ENCODE data around the gene TMEM63A.

Gene TMEM63A

DNA sequence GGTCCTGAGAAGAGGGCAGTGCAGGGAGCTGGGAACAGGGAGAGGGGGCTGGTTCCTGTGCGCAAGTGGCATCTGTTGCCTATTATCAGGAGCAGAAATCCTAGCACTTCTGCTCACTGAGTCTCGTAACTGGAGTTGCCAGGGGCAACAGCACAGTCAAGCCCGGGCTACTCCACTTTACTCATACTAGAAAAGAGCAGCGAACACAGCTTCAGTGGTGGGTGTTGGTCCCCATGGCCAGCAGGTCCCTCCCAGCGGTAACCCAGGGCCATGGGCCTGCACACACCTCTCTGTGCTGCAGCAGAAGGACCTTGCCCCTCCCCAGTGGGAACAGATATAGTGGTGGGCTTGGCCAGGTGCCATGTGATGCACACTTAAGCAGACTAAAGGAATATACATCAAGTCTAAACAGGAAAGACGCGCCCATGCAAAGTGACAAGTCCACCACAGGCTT is 33.4 kb upstream of the TMEM63A start:
- Mint-ChIP-seq H3K4me3 (no peak overlapping the region), H3K27ac (no peak overlapping the region), H3K9me3 (no peaks in the 10 kb centered on the region), H3K36me3 (peaks cover 18% of the 10 kb centered on the region), H3K4me1 (peaks cover 25% of the 10 kb centered on the region), H3K27me3 (no peaks in the 10 kb centered on the region)

DNA sequence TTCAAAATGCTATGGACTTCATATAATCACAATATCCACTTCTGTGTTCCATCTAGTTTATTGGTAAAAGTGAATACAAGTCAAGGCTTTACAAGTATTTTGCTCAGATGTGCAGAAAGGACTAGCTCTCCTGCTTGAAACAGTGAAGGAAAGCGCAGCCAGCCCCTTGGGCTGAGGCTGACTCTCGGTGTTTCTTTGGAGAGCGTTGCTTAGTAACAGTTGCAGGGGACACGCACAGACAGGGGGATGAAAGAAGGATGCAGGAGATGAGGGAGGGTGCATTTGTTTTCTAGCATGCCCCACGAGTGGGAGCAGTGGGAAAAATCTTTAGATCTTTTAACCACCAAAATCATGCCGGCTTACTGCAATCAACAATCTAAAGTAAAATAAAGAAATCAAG is 32.8 kb upstream of the TMEM63A start:
- Mint-ChIP-seq H3K27ac (no peak overlapping the region), H3K27me3 (no peaks in the 10 kb centered on the region), H3K4me1 (peaks cover 25% of the 10 kb centered on the region)

GRCh38 chr1:225914391-225914790 is 32.2 kb upstream of the TMEM63A start:
- no peaks in the 10 kb centered on the region for H3K27me3 Mint-ChIP-seq
- no peak overlapping the region for H3K27ac Mint-ChIP-seq
- H3K9me3 Mint-ChIP-seq = no peaks in the 10 kb centered on the region
- H3K36me3 Mint-ChIP-seq = peaks cover 13% of the 10 kb centered on the region
- H3K4me3 Mint-ChIP-seq = no peak overlapping the region
- H3K4me1 Mint-ChIP-seq = peaks cover 25% of the 10 kb centered on the region

More for the DNA sequence above, 32.8 kb upstream of the TMEM63A start:
- Mint-ChIP-seq H3K36me3 (peaks cover 17% of the 10 kb centered on the region), H3K4me3 (no peak overlapping the region), H3K9me3 (no peaks in the 10 kb centered on the region)

DNA sequence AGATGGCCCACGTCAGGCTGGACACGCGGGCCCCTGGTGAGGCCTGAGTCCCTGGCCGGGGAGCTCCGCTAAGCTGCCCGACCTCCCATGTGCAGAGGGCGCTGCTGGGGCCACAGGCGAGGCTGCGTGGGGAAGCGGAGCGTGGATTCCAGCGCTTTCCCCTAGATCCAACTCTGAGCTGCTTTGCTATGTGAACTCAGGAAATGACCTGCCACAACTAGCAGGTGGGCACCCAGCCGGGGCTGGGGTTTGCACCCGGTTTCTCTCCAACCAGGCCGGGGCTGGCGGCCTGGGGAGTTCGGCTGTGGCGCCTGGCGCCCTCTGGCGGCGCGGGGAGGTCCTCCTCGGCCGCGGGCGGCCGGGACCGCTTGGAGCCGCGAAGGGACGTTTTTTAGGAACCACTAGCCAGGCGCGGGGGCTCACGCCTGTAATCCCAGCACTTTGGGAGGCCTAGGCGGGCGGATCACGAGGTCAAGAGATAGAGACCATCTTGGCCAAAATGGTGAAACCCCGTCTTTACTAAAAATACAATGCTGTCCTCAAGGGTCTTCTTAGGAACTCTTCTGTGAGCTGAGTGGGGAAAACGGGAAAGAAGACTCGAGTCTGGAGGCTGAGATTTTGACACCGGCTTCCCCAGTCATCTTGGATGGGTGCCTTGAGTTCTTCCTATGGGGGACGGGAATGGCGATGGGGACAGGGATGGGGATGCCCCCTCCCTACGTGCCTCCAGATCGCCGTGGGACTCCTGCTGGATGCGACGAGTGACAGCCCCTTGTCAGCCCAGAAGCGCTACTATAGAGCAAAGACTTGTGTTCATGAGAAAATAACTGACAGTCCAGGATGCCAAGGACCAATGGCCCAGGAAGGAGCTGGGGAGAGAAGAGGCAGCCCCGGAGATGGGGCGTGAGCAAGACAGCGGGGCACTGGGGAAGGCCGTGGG is 29.3 kb upstream of the TMEM63A start:
- H3K4me1 Mint-ChIP-seq = peaks cover 22% of the 10 kb centered on the region
- H3K9me3 Mint-ChIP-seq = no peaks in the 10 kb centered on the region
- no peak overlapping the region for H3K4me3 Mint-ChIP-seq
- no peak overlapping the region for H3K27ac Mint-ChIP-seq
- H3K36me3 Mint-ChIP-seq = peaks cover 7% of the 10 kb centered on the region
- H3K27me3 Mint-ChIP-seq = no peaks in the 10 kb centered on the region

DNA sequence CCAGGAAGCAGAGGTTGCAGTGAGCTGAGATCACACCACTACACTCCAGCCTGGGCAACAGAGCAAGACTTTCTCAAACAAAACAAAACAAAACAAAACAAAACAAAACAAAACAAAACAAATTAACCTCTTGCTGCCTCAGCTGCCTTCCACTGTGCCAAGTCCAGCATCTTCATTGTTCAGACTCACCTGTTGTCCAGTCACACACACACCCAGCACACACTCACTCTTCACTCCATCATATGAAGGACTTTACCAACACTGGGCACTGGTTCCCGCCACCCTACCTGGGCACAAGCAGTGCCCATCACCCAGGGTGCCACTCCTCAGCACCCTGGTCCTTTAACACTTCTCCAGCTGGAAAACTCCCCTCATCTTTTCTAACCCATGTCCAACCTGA is 27.3 kb upstream of the TMEM63A start:
- Mint-ChIP-seq H3K4me3 (no peak overlapping the region), H3K9me3 (no peaks in the 10 kb centered on the region), H3K4me1 (peaks cover 34% of the 10 kb centered on the region), H3K27ac (no peak overlapping the region), H3K27me3 (no peaks in the 10 kb centered on the region), H3K36me3 (no peaks in the 10 kb centered on the region)

GRCh38 chr1:225908773-225909172 is 26.6 kb upstream of the TMEM63A start:
- Mint-ChIP-seq H3K27ac (no peak overlapping the region), H3K4me3 (no peak overlapping the region), H3K4me1 (peaks cover 34% of the 10 kb centered on the region), H3K36me3 (no peaks in the 10 kb centered on the region), H3K9me3 (no peaks in the 10 kb centered on the region), H3K27me3 (no peaks in the 10 kb centered on the region)

- H3K27ac Mint-ChIP-seq = no peak overlapping the region
- H3K4me3 Mint-ChIP-seq = no peak overlapping the region
These were observed 25.9 kb upstream of the TMEM63A start for GRCh38 chr1:225908013-225908640.

DNA sequence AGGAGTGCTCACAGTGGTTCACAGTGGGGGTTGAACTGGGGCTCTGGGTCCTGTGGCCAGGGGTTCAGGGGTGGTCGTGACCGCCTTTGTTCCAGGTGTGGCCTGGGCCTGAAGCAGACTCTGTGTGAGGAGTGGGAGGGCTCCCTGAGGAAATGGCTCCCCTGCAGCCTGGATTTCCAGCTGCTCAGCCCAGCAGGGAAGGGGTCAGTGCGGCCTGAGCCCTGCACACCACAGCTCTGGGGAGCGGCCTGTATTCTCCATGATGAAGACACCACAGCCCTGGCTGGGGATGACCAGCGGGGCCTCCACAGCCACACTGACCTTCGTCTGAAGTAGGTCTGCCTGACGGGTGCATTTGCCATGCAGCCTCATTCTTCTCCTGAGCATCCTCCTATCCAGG is 25.2 kb upstream of the TMEM63A start:
- no peaks in the 10 kb centered on the region for H3K27me3 Mint-ChIP-seq
- H3K27ac Mint-ChIP-seq = no peak overlapping the region
- H3K9me3 Mint-ChIP-seq = no peaks in the 10 kb centered on the region
- no peak overlapping the region for H3K4me3 Mint-ChIP-seq
- peaks cover 34% of the 10 kb centered on the region for H3K4me1 Mint-ChIP-seq
- H3K36me3 Mint-ChIP-seq = no peaks in the 10 kb centered on the region

More at GRCh38 chr1:225908013-225908640, 25.9 kb upstream of the TMEM63A start:
- peaks cover 34% of the 10 kb centered on the region for H3K4me1 Mint-ChIP-seq
- H3K27me3 Mint-ChIP-seq = no peaks in the 10 kb centered on the region
- H3K9me3 Mint-ChIP-seq = no peaks in the 10 kb centered on the region
- H3K36me3 Mint-ChIP-seq = no peaks in the 10 kb centered on the region

DNA sequence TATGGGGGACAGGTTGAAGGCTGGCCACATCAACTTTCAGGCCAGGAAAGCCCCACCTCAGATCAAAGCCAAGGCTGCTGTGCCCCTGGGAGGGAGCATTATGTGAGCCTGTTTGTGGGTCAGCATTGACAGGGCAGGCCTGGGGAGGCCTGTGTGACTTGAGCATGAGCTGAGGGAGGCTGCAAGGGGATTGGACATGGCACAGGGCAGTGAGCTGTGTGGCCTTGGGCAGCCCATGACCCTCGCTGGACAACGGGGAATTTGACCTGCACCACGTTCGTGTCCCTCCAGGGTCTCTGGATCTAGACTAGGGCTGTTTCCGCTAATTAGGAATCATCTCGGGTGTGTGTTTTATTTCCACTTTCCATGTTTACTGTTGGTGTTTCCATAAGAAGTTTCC is 24.3 kb upstream of the TMEM63A start:
- Mint-ChIP-seq H3K27ac (no peak overlapping the region), H3K4me3 (no peak overlapping the region)

GRCh38 chr1:225903623-225904022 is 21.4 kb upstream of the TMEM63A start:
- no peaks in the 10 kb centered on the region for H3K36me3 Mint-ChIP-seq
- H3K27ac Mint-ChIP-seq = no peak overlapping the region
- H3K4me1 Mint-ChIP-seq = peaks cover 31% of the 10 kb centered on the region
- H3K4me3 Mint-ChIP-seq = no peak overlapping the region
- no peaks in the 10 kb centered on the region for H3K27me3 Mint-ChIP-seq
- no peaks in the 10 kb centered on the region for H3K9me3 Mint-ChIP-seq

More for the DNA sequence above, 24.3 kb upstream of the TMEM63A start:
- Mint-ChIP-seq H3K4me1 (peaks cover 30% of the 10 kb centered on the region), H3K27me3 (no peaks in the 10 kb centered on the region), H3K36me3 (no peaks in the 10 kb centered on the region), H3K9me3 (no peaks in the 10 kb centered on the region)

- no peaks in the 10 kb centered on the region for H3K36me3 Mint-ChIP-seq
These were observed 17.1 kb upstream of the TMEM63A start for GRCh38 chr1:225899044-225899925.

DNA sequence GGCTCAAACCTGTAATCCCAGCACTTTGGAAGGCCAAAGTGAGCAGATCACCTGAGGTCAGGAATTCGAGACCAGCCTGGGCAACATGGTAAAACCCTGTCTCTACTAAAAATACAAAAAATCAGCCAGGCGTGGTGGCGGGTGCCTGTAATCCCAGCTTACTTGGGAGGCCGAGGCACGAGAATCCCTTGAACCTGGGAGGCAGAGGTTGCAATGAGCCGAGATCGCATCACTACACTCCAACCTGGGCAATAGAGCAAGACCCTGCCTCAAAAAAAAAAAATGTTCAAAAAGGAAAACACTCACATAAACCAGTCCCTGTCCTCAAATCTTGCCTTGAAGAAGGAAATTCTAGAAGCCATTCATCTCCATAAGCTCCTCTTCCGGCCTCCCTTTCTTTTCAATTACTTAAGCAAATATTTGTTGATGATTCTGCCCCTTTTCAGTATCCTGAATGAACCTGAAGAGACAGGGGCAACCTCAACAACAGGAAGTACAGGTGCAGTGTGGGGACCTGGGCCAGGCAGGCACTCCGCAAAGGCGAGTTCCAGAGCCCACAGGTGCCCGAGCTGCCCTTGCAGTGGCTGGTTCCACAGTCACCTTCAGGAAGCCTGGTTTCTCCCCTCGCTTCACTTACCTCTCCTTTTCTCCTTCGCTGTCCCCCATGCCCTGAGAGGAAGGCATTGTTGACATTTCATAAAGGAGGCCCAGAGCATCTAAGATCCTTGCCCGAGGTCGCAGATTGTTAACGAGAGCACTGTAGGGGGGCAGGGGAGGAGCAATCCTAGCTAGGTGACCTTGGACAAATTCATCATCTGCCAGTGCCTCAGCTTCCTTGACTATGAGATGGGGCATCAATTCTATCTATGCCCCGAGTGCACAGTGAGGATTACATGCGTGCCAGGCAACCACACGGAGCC is 15.7 kb upstream of the TMEM63A start:
- H3K9me3 Mint-ChIP-seq = no peaks in the 10 kb centered on the region
- peaks cover 61% of the 10 kb centered on the region for H3K4me1 Mint-ChIP-seq
- peak overlapping the region; percentile 76 for H3K27ac Mint-ChIP-seq
- no peaks in the 10 kb centered on the region for H3K27me3 Mint-ChIP-seq
- H3K36me3 Mint-ChIP-seq = no peaks in the 10 kb centered on the region
- H3K4me3 Mint-ChIP-seq = peak overlapping the region; percentile 37

More at GRCh38 chr1:225899044-225899925, 17.1 kb upstream of the TMEM63A start:
- Mint-ChIP-seq H3K4me3 (peak overlapping the region; percentile 21), H3K27ac (peak overlapping the region; percentile 91), H3K27me3 (no peaks in the 10 kb centered on the region), H3K4me1 (peaks cover 51% of the 10 kb centered on the region), H3K9me3 (no peaks in the 10 kb centered on the region)

- Mint-ChIP-seq H3K27me3 (no peaks in the 10 kb centered on the region), H3K4me1 (peaks cover 63% of the 10 kb centered on the region), H3K4me3 (peak overlapping the region; percentile 37), H3K36me3 (no peaks in the 10 kb centered on the region), H3K27ac (peak overlapping the region; percentile 76), H3K9me3 (no peaks in the 10 kb centered on the region)
These were observed 14.9 kb upstream of the TMEM63A start for GRCh38 chr1:225896937-225897549.

DNA sequence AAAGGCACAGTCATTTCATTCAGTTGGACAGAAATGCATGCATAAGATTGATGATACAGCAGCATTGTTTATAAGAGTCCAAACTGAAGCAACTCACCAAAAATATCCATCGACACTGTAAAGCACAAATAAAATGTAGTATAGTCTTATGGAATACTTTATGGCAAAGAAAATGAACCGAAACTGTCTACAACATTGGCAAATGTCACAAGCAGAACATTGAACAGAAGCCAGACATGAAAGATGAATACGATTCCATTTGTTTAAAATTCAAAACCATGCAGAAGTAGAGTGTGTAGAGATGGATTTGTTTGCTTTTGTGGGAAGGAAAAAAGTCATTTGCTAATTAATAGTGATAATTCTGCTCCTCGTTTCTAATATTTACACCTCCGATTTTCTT is 14.3 kb upstream of the TMEM63A start:
- H3K36me3 Mint-ChIP-seq = no peaks in the 10 kb centered on the region
- H3K4me1 Mint-ChIP-seq = peaks cover 68% of the 10 kb centered on the region
- H3K4me3 Mint-ChIP-seq = peak overlapping the region; percentile 37

More for the DNA sequence above, 14.3 kb upstream of the TMEM63A start:
- Mint-ChIP-seq H3K27me3 (no peaks in the 10 kb centered on the region), H3K9me3 (no peaks in the 10 kb centered on the region), H3K27ac (peak overlapping the region; percentile 76)
